Neural progenitor cell (in vitro differentiated cells): Measurements from ENCODE around the gene KRT6B. TPM values are rescaled to one million over a fixed set of nuclear protein-coding genes. Genes with fewer than 3 reads are reported as not detected.

ENCODE experiments used
- DNase-seq: peaks from one replicate; pipeline ENCODE4 v3.0.0-alpha.2; 2016; ENCODE audit warnings: low spot score
- H2AFZ ChIP-seq: fragments of 200-600 bp; sonication (generic); replicated peaks from 2 replicates; pipeline ENCODE4 v1.6.1; 2016; ENCODE audit warnings: antibody characterized with exemption
- H3F3A ChIP-seq: fragments of 200-600 bp; sonication (generic); 2 replicates; pipeline ENCODE4 v1.6.1; 2016; ENCODE audit warnings: antibody characterized with exemption, low read depth
- H3K27ac ChIP-seq: fragments of 200-600 bp; sonication (generic); 2 replicates; pipeline ENCODE4 v1.5.1; 2016; ENCODE audit warnings: mild to moderate bottlenecking
- H3K27me3 ChIP-seq: fragments of 200-600 bp; sonication (generic); 2 replicates; pipeline ENCODE4 v1.6.1; 2016; ENCODE audit warnings: mild to moderate bottlenecking, moderate library complexity
- H3K36me3 ChIP-seq: fragments of 200-600 bp; sonication (generic); 2 replicates; pipeline ENCODE4 v1.5.1; 2016
- H3K4me1 ChIP-seq: fragments of 200-600 bp; sonication (generic); 2 replicates; pipeline ENCODE4 v1.6.1; 2016; ENCODE audit warnings: mixed run types
- H3K4me2 ChIP-seq: fragments of 200-600 bp; sonication (generic); 2 replicates; pipeline ENCODE4 v1.6.1; 2016
- H3K4me3 ChIP-seq: fragments of 200-600 bp; sonication (generic); 2 replicates; pipeline ENCODE4 v1.5.1; 2016
- H3K79me2 ChIP-seq: fragments of 200-600 bp; sonication (generic); 2 replicates; pipeline ENCODE4 v1.6.1; 2016; ENCODE audit warnings: low read depth
- H3K9ac ChIP-seq: fragments of 200-600 bp; sonication (generic); 2 replicates; pipeline ENCODE4 v1.6.1; 2016
- H3K9me3 ChIP-seq: fragments of 200-600 bp; sonication (generic); 2 replicates; pipeline ENCODE4 v1.5.1; 2016; ENCODE audit warnings: low read depth
- H4K20me1 ChIP-seq: fragments of 200-600 bp; sonication (generic); 2 replicates; pipeline ENCODE4 v1.6.1; 2016; ENCODE audit warnings: low read depth
- H3K27ac Mint-ChIP-seq: 3 replicates; pipeline ENCODE4 v1.8.0; 2021; ENCODE audit warnings: mixed read lengths
- H3K27me3 Mint-ChIP-seq: 2 replicates; pipeline ENCODE4 v1.8.0; 2022; ENCODE audit warnings: low read depth, mild to moderate bottlenecking, inconsistent platforms, moderate library complexity, mixed read lengths; ENCODE audit not compliant: insufficient read depth
- H3K36me3 Mint-ChIP-seq: 3 replicates; pipeline ENCODE4 v1.8.0; 2021; ENCODE audit warnings: mixed read lengths
- H3K4me1 Mint-ChIP-seq: 3 replicates; pipeline ENCODE4 v1.8.0; 2021; ENCODE audit warnings: mixed read lengths
- H3K4me3 Mint-ChIP-seq: 3 replicates; pipeline ENCODE4 v1.8.0; 2021; ENCODE audit warnings: mild to moderate bottlenecking, moderate library complexity, mixed read lengths
- H3K9me3 Mint-ChIP-seq: 3 replicates; pipeline ENCODE4 v1.8.0; 2020; ENCODE audit warnings: mixed read lengths
- EZH2 ChIP-seq: fragments of 200-600 bp; sonication (generic); IDR thresholded peaks from 2 replicates; pipeline ENCODE4 v1.6.1; 2017; ENCODE audit warnings: antibody characterized with exemption, mild to moderate bottlenecking, moderate library complexity
- EZH2phosphoT487 ChIP-seq: fragments of 200-600 bp; sonication (generic); IDR thresholded peaks from 2 replicates; pipeline ENCODE4 v1.6.1; 2017; ENCODE audit warnings: antibody characterized with exemption
- total RNA-seq: library from RNA; depleted of rRNA; stranded (reverse); fragments of >200 nt; gene quantifications from 2 replicates; pipeline ENCODE4 v1.2.3, GENCODE V29; 2015; ENCODE audit warnings: low replicate concordance
- TF ChIP-seq, protein P1 (sequence below): fragments of 200-600 bp; sonication (generic); IDR thresholded peaks from 2 replicates; pipeline ENCODE4 v1.5.1; 2017; ENCODE audit warnings: antibody characterized with exemption, mild to moderate bottlenecking

The KRT6B gene
- total RNA-seq, 1 donor from 2014 or later, result not detected

DNA sequence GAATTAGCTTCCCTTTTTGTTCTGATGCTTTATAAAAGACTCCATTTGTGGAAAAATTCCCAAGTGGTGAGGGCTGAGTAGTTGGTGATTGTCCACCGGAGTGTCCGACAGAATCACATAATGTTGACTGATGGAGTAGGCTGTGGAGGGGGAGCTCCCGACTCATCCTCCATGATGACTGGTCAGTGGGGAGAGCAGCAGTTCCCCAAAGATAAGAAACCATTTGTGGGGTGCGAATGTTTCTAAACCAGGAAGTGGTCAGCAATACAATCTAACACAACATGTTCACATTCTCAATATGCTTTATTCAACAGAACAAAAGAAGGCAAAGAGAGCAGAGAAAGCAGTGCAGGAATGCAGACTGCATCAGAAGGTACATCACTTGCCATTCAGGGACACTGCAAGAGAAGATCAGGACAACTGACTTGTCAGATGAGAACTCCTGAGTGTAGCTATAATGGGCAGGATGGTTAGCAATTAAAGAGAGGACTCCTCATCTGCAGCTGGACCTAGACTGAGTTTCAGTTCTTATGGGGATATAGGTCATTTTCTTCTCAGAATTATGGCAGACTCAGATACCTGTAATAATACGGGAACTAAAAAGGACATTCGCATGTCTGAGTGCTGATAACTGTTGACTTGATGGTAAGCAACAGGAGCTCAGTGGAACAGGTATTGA lies 5.4 kb downstream of the KRT6B start:
- TF ChIP-seq EZH2, result no peak
- TF ChIP-seq EZH2phosphoT487, result no peak
- TF ChIP-seq, protein P1, sequence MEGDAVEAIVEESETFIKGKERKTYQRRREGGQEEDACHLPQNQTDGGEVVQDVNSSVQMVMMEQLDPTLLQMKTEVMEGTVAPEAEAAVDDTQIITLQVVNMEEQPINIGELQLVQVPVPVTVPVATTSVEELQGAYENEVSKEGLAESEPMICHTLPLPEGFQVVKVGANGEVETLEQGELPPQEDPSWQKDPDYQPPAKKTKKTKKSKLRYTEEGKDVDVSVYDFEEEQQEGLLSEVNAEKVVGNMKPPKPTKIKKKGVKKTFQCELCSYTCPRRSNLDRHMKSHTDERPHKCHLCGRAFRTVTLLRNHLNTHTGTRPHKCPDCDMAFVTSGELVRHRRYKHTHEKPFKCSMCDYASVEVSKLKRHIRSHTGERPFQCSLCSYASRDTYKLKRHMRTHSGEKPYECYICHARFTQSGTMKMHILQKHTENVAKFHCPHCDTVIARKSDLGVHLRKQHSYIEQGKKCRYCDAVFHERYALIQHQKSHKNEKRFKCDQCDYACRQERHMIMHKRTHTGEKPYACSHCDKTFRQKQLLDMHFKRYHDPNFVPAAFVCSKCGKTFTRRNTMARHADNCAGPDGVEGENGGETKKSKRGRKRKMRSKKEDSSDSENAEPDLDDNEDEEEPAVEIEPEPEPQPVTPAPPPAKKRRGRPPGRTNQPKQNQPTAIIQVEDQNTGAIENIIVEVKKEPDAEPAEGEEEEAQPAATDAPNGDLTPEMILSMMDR, result no peak
- H3K27me3 ChIP-seq, result no peaks in the 10 kb centered on the region
- H3K4me2 ChIP-seq, result no peak overlapping the region
- no peak overlapping the region for H3K27ac ChIP-seq
- H3F3A ChIP-seq, result peaks cover 3% of the 10 kb centered on the region
- no peaks in the 10 kb centered on the region for H3K79me2 ChIP-seq
- no peak overlapping the region for H3K4me3 Mint-ChIP-seq
- no peak overlapping the region for H3K4me3 ChIP-seq
- DNase-seq, result no peak
- H3K9me3 ChIP-seq, result no peaks in the 10 kb centered on the region
- peaks cover 17% of the 10 kb centered on the region for H3K4me1 ChIP-seq
- no peak overlapping the region for H2AFZ ChIP-seq
- H3K27ac Mint-ChIP-seq, result peak overlapping the region; percentile 36
- H3K36me3 ChIP-seq, result no peaks in the 10 kb centered on the region
- H4K20me1 ChIP-seq, result no peaks in the 10 kb centered on the region
- peaks cover 17% of the 10 kb centered on the region for H3K4me1 Mint-ChIP-seq
- no peak overlapping the region for H3K9ac ChIP-seq
- no peaks in the 10 kb centered on the region for H3K36me3 Mint-ChIP-seq
- no peaks in the 10 kb centered on the region for H3K27me3 Mint-ChIP-seq
- H3K9me3 Mint-ChIP-seq, result no peaks in the 10 kb centered on the region

DNA sequence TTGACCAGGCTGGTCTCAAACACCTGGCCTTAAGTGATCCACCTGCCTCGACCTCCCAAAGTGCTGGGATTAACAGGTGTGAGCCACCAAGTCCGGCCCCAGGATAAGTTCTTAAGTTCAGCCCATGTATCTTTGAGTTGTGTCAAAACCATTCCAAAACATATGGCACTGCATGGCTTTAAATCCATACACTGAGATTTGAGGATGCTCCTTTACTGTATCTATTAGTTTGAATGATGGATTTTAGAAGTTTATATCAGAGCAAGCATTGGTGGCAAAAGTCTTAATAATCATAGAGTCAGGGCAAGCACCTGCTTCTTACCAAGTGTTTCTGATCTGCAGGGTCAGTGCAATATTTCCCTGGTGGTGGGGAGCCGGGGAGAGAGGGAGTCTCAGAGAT lies 6.1 kb downstream of the KRT6B start:
- peaks cover 23% of the 10 kb centered on the region for H3K4me1 ChIP-seq
- H3K9ac ChIP-seq, result no peak overlapping the region
- no peaks in the 10 kb centered on the region for H3K36me3 ChIP-seq
- H3K4me2 ChIP-seq, result no peak overlapping the region
- no peaks in the 10 kb centered on the region for H3K79me2 ChIP-seq
- H4K20me1 ChIP-seq, result no peaks in the 10 kb centered on the region
- no peak overlapping the region for H3K4me3 ChIP-seq
- TF ChIP-seq, protein P1, result no peak
- no peak for TF ChIP-seq EZH2
- no peak for TF ChIP-seq EZH2phosphoT487
- no peaks in the 10 kb centered on the region for H3K9me3 ChIP-seq
- H3K36me3 Mint-ChIP-seq, result no peaks in the 10 kb centered on the region
- no peaks in the 10 kb centered on the region for H3K9me3 Mint-ChIP-seq
- H3K27me3 ChIP-seq, result no peaks in the 10 kb centered on the region
- peaks cover 2% of the 10 kb centered on the region for H3K27me3 Mint-ChIP-seq
- no peak overlapping the region for H2AFZ ChIP-seq
- H3K4me1 Mint-ChIP-seq, result peaks cover 23% of the 10 kb centered on the region
- H3F3A ChIP-seq, result peaks cover 3% of the 10 kb centered on the region
- no peak overlapping the region for H3K4me3 Mint-ChIP-seq
- H3K27ac ChIP-seq, result no peak overlapping the region
- no peak overlapping the region for H3K27ac Mint-ChIP-seq
- DNase-seq, result no peak

DNA sequence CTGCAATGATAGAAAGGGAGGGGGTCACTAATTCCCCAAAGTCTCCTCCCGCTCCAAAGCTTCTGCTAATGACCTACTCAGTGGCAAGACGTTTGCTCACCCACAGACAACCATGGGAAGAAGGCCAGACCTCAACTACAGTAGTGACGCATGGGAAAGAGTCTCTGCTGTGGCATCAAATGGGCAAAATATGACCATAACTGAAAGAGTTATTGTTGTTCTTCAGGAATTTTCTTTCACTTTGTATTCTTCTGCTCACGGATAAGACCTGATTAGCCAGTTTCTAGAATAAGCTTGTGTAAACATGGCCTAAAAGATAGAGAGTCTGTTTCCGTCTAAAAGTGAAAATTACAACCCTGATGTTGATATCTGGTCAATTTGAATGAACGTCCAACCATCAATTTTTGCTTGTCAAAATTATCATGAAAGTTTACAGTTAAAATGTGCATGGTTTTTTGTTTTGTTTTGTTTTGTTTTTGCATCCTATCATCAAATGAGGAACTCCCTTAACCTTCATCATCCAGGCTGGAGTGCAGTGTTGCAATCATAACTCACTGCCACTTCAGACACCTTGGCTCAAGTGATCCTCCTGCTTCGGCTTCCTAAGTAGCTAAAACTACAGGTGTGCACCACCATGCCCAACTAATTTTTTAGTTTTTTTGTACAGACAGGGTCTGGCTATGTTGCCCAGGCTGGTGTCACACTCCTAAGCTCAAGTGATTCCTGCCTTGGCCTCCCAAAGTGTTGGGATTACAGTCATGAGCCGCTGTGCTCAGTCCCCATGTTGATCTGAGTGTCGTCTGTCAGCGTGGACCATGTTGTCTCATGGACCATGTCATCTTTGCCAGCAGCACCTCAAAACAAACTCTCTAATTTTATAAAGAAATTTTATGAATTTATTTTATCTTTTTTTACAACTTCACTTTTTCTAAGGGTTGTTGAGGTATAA lies 7.0 kb downstream of the KRT6B start:
- Histone ChIP-seq H3K4me2 (no peak overlapping the region), H3F3A (peaks cover 3% of the 10 kb centered on the region), H3K36me3 (no peaks in the 10 kb centered on the region), H3K9me3 (no peaks in the 10 kb centered on the region), H2AFZ (no peak overlapping the region), H3K4me3 (no peak overlapping the region), H3K4me1 (peaks cover 25% of the 10 kb centered on the region), H3K27ac (no peak overlapping the region), H4K20me1 (no peaks in the 10 kb centered on the region), H3K79me2 (no peaks in the 10 kb centered on the region), H3K9ac (no peak overlapping the region), H3K27me3 (no peaks in the 10 kb centered on the region)
- Mint-ChIP-seq H3K4me1 (peaks cover 29% of the 10 kb centered on the region), H3K27ac (no peak overlapping the region), H3K27me3 (peaks cover 2% of the 10 kb centered on the region), H3K36me3 (no peaks in the 10 kb centered on the region), H3K4me3 (no peak overlapping the region), H3K9me3 (no peaks in the 10 kb centered on the region)
- TF ChIP-seq, protein P1, result no peak
- TF ChIP-seq EZH2phosphoT487 (no peak), EZH2 (no peak)
- no peak for DNase-seq
